Kidney (tissue), 14 donors: ENCODE data around the gene PPM1H. TPM values are rescaled to one million over a fixed set of nuclear protein-coding genes. Genes with fewer than 3 reads are reported as not detected.

Experiments
- DNase-seq, 5 donors: peaks; one replicate each; pipeline ENCODE4 v3.0.0-alpha.2; 2013 to 2020
- FAIRE-seq: peaks from 2 replicates; lab custom pipeline; 2012; peaks lifted over from hg19 to GRCh38; lab: Jason Lieb, UNC
- H3K27ac ChIP-seq, 2 donors: one replicate each; pipeline ENCODE4 v1.7.0; 2013; ENCODE audit warnings: low read depth in 2 of 2, low read length in 2 of 2, inconsistent platforms in 1 of 2
- H3K27me3 ChIP-seq: one replicate; pipeline ENCODE4 v1.7.1; 2013; ENCODE audit warnings: low read length, inconsistent platforms; ENCODE audit not compliant: control insufficient read depth, insufficient read depth
- H3K36me3 ChIP-seq, 3 donors: one replicate each; pipeline versions ENCODE4 v1.7.0 to v1.7.1; 2013; ENCODE audit warnings: low read length in 3 of 3, control low read depth in 1 of 3, inconsistent platforms in 1 of 3; ENCODE audit not compliant: insufficient read depth in 3 of 3, control insufficient read depth in 2 of 3
- H3K4me1 ChIP-seq, 3 donors: one replicate each; pipeline versions ENCODE4 v1.7.0 to v1.7.1; 2013; ENCODE audit warnings: low read length in 3 of 3, inconsistent platforms in 1 of 3, low read depth in 1 of 3; ENCODE audit not compliant: control insufficient read depth in 2 of 3, insufficient read depth in 2 of 3
- H3K4me3 ChIP-seq, 3 donors: one replicate each; pipeline versions ENCODE4 v1.7.0 to v1.8.1; 2013; ENCODE audit warnings: low read length in 3 of 3, control low read depth in 1 of 3, inconsistent platforms in 1 of 3
- H3K9ac ChIP-seq, 3 donors: one replicate each; pipeline versions ENCODE4 v1.7.0 to v1.7.1; 2013; ENCODE audit warnings: low read length in 3 of 3, control low read depth in 1 of 3, inconsistent platforms in 1 of 3
- H3K9me3 ChIP-seq, 3 donors: one replicate each; pipeline versions ENCODE4 v1.7.0 to v1.7.1; 2013; ENCODE audit warnings: low read length in 3 of 3, control low read depth in 1 of 3, inconsistent platforms in 1 of 3; ENCODE audit not compliant: control insufficient read depth in 2 of 3, insufficient read depth in 1 of 3
- CTCF ChIP-seq: IDR thresholded peaks from 3 replicates; pipeline ENCODE4 v1.5.1; 2012; ENCODE audit warnings: mild to moderate bottlenecking, moderate library complexity, borderline replicate concordance; ENCODE audit not compliant: insufficient read depth; ENCODE audit errors: extremely low read depth
- intact Hi-C: fragments of 100-400 bp; cut with DNase I; formaldehyde crosslinking; loops from one replicate; pipeline ENCODE4 v1.11.1; 2022
- polyA plus RNA-seq: library from polyadenylated mRNA; stranded (reverse); fragments of 350-450 nt; fragmentation: Illumina TruSeq; extraction: RNeasy Lipid Tissue Mini Kit (QIAGEN cat#74804); gene quantifications from one replicate; pipeline ENCODE4 v1.2.3, GENCODE V29; 2014; ENCODE audit warnings: low read depth, low replicate concordance; ENCODE audit not compliant: insufficient read depth
- total RNA-seq: library from RNA; stranded (reverse); fragmentation: NEBNext Ultra II Directional; extraction: Animal tissue kit (Norgen Biotek cat#: 25700); gene quantifications from one replicate; pipeline ENCODE4 v1.2.1, GENCODE V29; 2021
- donor health status: control.
- donor health status: control.
- donor health status: control.
- donor health status: control.
- donor health status: control.
- donor health status: DM: yes; HTN: yes; CAD: no.
- donor health status: Normal renal cell carcinoma (clear cell type).

Gene PPM1H
- total and polyA plus RNA-seq, 2 donors from 2014 or later, result 8.7 to 25.0 TPM

DNA sequence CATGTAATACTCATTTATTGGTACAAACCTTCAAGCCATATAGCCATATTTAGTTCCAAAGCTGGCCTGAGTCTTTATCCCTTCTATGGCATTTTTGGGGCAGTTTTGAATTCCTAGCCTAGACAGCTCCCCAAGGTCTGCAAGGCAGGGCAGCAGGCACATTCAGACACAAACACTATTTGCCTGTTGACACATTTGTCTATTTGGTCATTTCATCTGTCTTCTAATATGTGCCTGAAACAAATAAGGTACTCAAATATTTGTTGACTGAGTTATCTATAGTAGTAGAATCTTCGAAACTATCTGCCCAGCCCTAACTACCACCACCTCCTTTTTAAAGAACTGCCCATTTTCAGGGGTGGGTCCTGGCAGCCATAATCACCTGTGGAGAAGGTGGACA is 9.3 kb downstream of the PPM1H start:
- FAIRE-seq (no peak), DNase-seq (no peak)
- Histone ChIP-seq H3K4me1 (no peaks in the 10 kb centered on the region), H3K9ac (no peak overlapping the region), H3K4me3 (no peak overlapping the region), H3K27me3 (no peaks in the 10 kb centered on the region), H3K36me3 (no peaks in the 10 kb centered on the region), H3K9me3 (no peaks in the 10 kb centered on the region), H3K27ac (no peak overlapping the region)
- no peak for TF ChIP-seq CTCF
- intact Hi-C loops, result no loop called here

- Histone ChIP-seq H3K9ac (no peak overlapping the region), H3K27me3 (no peaks in the 10 kb centered on the region), H3K4me3 (no peak overlapping the region), H3K27ac (no peak overlapping the region), H3K4me1 (peaks cover 0 to 3% (median 0%) of the 10 kb centered on the region in 3 donors), H3K9me3 (no peaks in the 10 kb centered on the region), H3K36me3 (no peaks in the 10 kb centered on the region)
- FAIRE-seq (no peak), DNase-seq (no peak)
- no peak for TF ChIP-seq CTCF
- intact Hi-C loops, result no loop called here
These were observed 10.9 kb downstream of the PPM1H start for GRCh38 chr12:62924084-62924483.

GRCh38 chr12:62922539-62922938 is 12.4 kb downstream of the PPM1H start:
- Histone ChIP-seq H3K36me3 (no peaks in the 10 kb centered on the region), H3K9ac (no peak overlapping the region), H3K9me3 (no peaks in the 10 kb centered on the region), H3K27me3 (no peaks in the 10 kb centered on the region), H3K4me3 (no peak overlapping the region), H3K27ac (no peak overlapping the region), H3K4me1 (peaks cover 0 to 3% (median 0%) of the 10 kb centered on the region in 3 donors)
- FAIRE-seq (no peak), DNase-seq (peak in 1 of 5 donors; percentile 40)
- intact Hi-C loops, result no loop called here
- TF ChIP-seq CTCF, result no peak

- H3K9me3 ChIP-seq, result no peaks in the 10 kb centered on the region
- DNase-seq (peak in 1 of 5 donors; percentile 20), FAIRE-seq (no peak)
- H3K4me3 ChIP-seq, result no peak overlapping the region
- H3K4me1 ChIP-seq, result peaks cover 0 to 3% (median 0%) of the 10 kb centered on the region in 3 donors
- no peak overlapping the region for H3K27ac ChIP-seq
- no peak overlapping the region for H3K9ac ChIP-seq
- intact Hi-C loops, result no loop called here
- TF ChIP-seq CTCF, result no peak
- no peaks in the 10 kb centered on the region for H3K27me3 ChIP-seq
- H3K36me3 ChIP-seq, result no peaks in the 10 kb centered on the region
These were observed 15.1 kb downstream of the PPM1H start for GRCh38 chr12:62919838-62920237.
